GM12878 (cell line): ENCODE measurements around the gene HIVEP2. TPM values are rescaled to one million over a fixed set of nuclear protein-coding genes. Genes with fewer than 3 reads are reported as not detected.

ENCODE experiments used
- ATAC-seq: fragments of 200-7000 bp; cut with Tn5 transposase; 3 replicates; pipeline ENCODE4 v1.9.1; 2020; ENCODE audit warnings: mild to moderate bottlenecking, moderate library complexity
- BruUV-seq: library from RNA; stranded (reverse); fragments of 400-500 nt; replicated peaks from 2 replicates; lab custom pipeline; 2021; lab: Mats Ljungman, UMichigan
- CTCF ChIA-PET: fragments of 300-600 bp; sonication (Branson Sonifier 250); formaldehyde crosslinking; extraction: SDS; loops from one replicate; lab custom pipeline; 2021; ENCODE audit warnings: inconsistent platforms; lab: Yijun Ruan, JAX
- POLR2A ChIA-PET: fragments of 350-600 bp; formaldehyde crosslinking; extraction: SDS; loops from one replicate; lab custom pipeline; 2021; ENCODE audit warnings: inconsistent platforms; lab: Charles Lee
- RAD21 ChIA-PET: fragments of 300-600 bp; sonication (Branson Sonifier 250); formaldehyde crosslinking; loops from one replicate; lab custom pipeline; 2023; ENCODE audit warnings: antibody characterized with exemption; ENCODE audit not compliant: unreplicated experiment; lab: Charles Lee
- SMC1A ChIA-PET: fragments of 300-600 bp; sonication (Branson Sonifier 250); formaldehyde crosslinking; loops from one replicate; lab custom pipeline; 2023; ENCODE audit not compliant: unreplicated experiment, uncharacterized antibody; lab: Charles Lee
- DNase-seq: peaks from one replicate; pipeline ENCODE4 v3.0.0-alpha.2; 2011; ENCODE audit warnings: low read depth, low spot score
- FAIRE-seq: peaks from 3 replicates; lab custom pipeline; 2011; peaks lifted over from hg19 to GRCh38; lab: Jason Lieb, UNC
- H2AFZ ChIP-seq: 2 replicates; pipeline ENCODE4 v1.6.0; 2011; ENCODE audit warnings: low read depth, low read length, control low read depth; ENCODE audit not compliant: control insufficient read depth
- H3K27ac ChIP-seq: 2 replicates; pipeline ENCODE4 v1.5.1; 2011; ENCODE audit warnings: control low read depth; ENCODE audit not compliant: control insufficient read depth, insufficient read depth
- H3K27me3 ChIP-seq, 2 experiments: replicated peaks in 1 of 2; 2 replicates each; pipeline versions ENCODE4 v1.6.0 to v1.6.1; 2011; ENCODE audit warnings: low read length in 1 of 2; ENCODE audit not compliant: control insufficient read depth in 2 of 2, insufficient read depth in 2 of 2
- H3K36me3 ChIP-seq, 2 experiments: 2 replicates each; pipeline ENCODE4 v1.5.1; 2011; ENCODE audit warnings: low read length in 1 of 2; ENCODE audit not compliant: control insufficient read depth in 2 of 2, insufficient read depth in 2 of 2
- H3K4me1 ChIP-seq: 2 replicates; pipeline ENCODE4 v1.6.1; 2011; ENCODE audit warnings: mild to moderate bottlenecking, low read length, moderate library complexity, mixed read lengths; ENCODE audit not compliant: control insufficient read depth, insufficient read depth
- H3K4me2 ChIP-seq: 2 replicates; pipeline ENCODE4 v1.6.0; 2011; ENCODE audit warnings: control low read depth; ENCODE audit not compliant: control insufficient read depth, insufficient read depth
- H3K4me3 ChIP-seq: fragments of 200-600 bp; sonication (generic); 2 replicates; pipeline ENCODE4 v1.5.1; 2016
- H3K79me2 ChIP-seq: 2 replicates; pipeline ENCODE4 v1.6.0; 2011; ENCODE audit warnings: low read length; ENCODE audit not compliant: control insufficient read depth, insufficient read depth
- H3K9ac ChIP-seq: 2 replicates; pipeline ENCODE4 v1.8.0; 2011; ENCODE audit warnings: low read length, control low read depth, mixed read lengths; ENCODE audit not compliant: control insufficient read depth, insufficient read depth
- H3K9me3 ChIP-seq: replicated peaks from 3 replicates; pipeline ENCODE4 v1.5.1; 2011; ENCODE audit warnings: mild to moderate bottlenecking, low read length; ENCODE audit not compliant: control insufficient read depth, insufficient read depth
- H4K20me1 ChIP-seq: 2 replicates; pipeline ENCODE4 v1.6.0; 2011; ENCODE audit not compliant: control insufficient read depth, insufficient read depth
- BMI1 ChIP-seq: fragments of 450-650 bp; IDR thresholded peaks from 2 replicates; pipeline ENCODE4 v1.6.1; 2016; ENCODE audit warnings: mild to moderate bottlenecking, moderate library complexity, borderline replicate concordance
- ETV6 ChIP-seq, 2 experiments: fragments of 450-650 bp in 1 of 2; IDR thresholded peaks in 1 of 2; conservative IDR thresholded peaks in 1 of 2; 2 replicates each; pipeline ENCODE4 v1.6.1; 2014; ENCODE audit warnings: antibody characterized with exemption in 1 of 2, borderline replicate concordance in 1 of 2, low read depth in 1 of 2, mild to moderate bottlenecking in 1 of 2, moderate library complexity in 1 of 2
- FOXM1 ChIP-seq: IDR thresholded peaks from 2 replicates; pipeline ENCODE4 v1.6.1; 2012; ENCODE audit warnings: low read depth, mild to moderate bottlenecking, inconsistent platforms, low read length, moderate library complexity
- JUND ChIP-seq: IDR thresholded peaks from 2 replicates; pipeline ENCODE4 v1.6.1; 2012; ENCODE audit warnings: low read depth, mild to moderate bottlenecking, low read length, improper control_type of control experiment, moderate library complexity
- KAT2A ChIP-seq: conservative IDR thresholded peaks from 2 replicates; pipeline ENCODE4 v1.6.1; 2011; ENCODE audit warnings: low read depth, low read length; ENCODE audit not compliant: control insufficient read depth
- MEF2A ChIP-seq: IDR thresholded peaks from 2 replicates; pipeline ENCODE4 v1.6.1; 2011; ENCODE audit warnings: low read depth, mild to moderate bottlenecking, low read length, moderate library complexity; ENCODE audit not compliant: insufficient read depth
- NFIC ChIP-seq: IDR thresholded peaks from 2 replicates; pipeline ENCODE4 v1.6.1; 2012; ENCODE audit warnings: low read depth, mild to moderate bottlenecking, inconsistent platforms, low read length, moderate library complexity
- RUNX3 ChIP-seq: IDR thresholded peaks from 2 replicates; pipeline ENCODE4 v1.6.1; 2012; ENCODE audit warnings: low read length, inconsistent platforms
- SPI1 ChIP-seq: IDR thresholded peaks from 2 replicates; pipeline ENCODE4 v1.6.1; 2011; ENCODE audit warnings: low read depth, mild to moderate bottlenecking, low read length, moderate library complexity, borderline replicate concordance; ENCODE audit not compliant: insufficient read depth
- STAT1 ChIP-seq: fragments of 450-650 bp; conservative IDR thresholded peaks from 2 replicates; pipeline ENCODE4 v1.6.1; 2014; ENCODE audit warnings: antibody characterized with exemption, mild to moderate bottlenecking
- TCF12 ChIP-seq: IDR thresholded peaks from 2 replicates; pipeline ENCODE4 v1.6.1; 2011; ENCODE audit warnings: low read depth, mild to moderate bottlenecking, low read length
- WGBS: methylation state at CpG from one replicate; pipeline ENCODE4 v1.1.6; 2016; ENCODE audit warnings: low lambda C conversion rate; ENCODE audit not compliant: insufficient replicate concordance, insufficient coverage; ENCODE audit errors: missing lambda C conversion rate; 5-methylcytosine and 5-hydroxymethylcytosine counted together
- in situ Hi-C: fragments of 300-500 bp; cut with MboI; formaldehyde crosslinking; loops from 9 replicates; pipeline ENCODE4 v1.14.3; 2018; ENCODE audit warnings: mixed read lengths
- intact Hi-C: fragments of 100-400 bp; cut with micrococcal nuclease; formaldehyde crosslinking; loops from one replicate; pipeline ENCODE4 v1.14.2; 2022; ENCODE audit not compliant: unreplicated experiment
- polyA plus RNA-seq, 11 experiments: library from polyadenylated mRNA; depleted of rRNA in 4 of 11; unstranded in 6 of 11; stranded (reverse) in 5 of 11; fragments of >200 nt; fragmentation: Nextera tagmentation in 4 of 11; fragmentation: Illumina TruSeq in 1 of 11; extraction: Ambion mirVana in 4 of 11; extraction: Trizol in 1 of 11; gene quantifications; 1 replicate in 1 of 11; 2 replicates in 10 of 11; pipeline versions ENCODE4 v1.2.1 to v1.2.3, GENCODE V29; 2011 to 2016; ENCODE audit warnings: inconsistent platforms in 2 of 11, missing spikeins in 2 of 11, low read depth in 1 of 11
- total RNA-seq, 4 experiments: library from RNA; depleted of rRNA in 3 of 4; stranded (reverse); fragments of >200 nt in 3 of 4; fragmentation: Illumina TruSeq in 1 of 4; extraction: Trizol in 1 of 4; gene quantifications; 2 replicates each; pipeline versions ENCODE4 v1.2.1 to v1.2.3, GENCODE V29; 2013 to 2021
- TF ChIP-seq, protein P1 (sequence below): fragments of 450-650 bp; IDR thresholded peaks from 2 replicates; pipeline ENCODE4 v1.6.1; 2017; ENCODE audit warnings: low read depth, mild to moderate bottlenecking, moderate library complexity

Gene HIVEP2
- total and polyA plus RNA-seq, 10 of the 15 experiments (the other 5 are each of a cell fraction or from before 2014, with no cell fraction given), result 1.2 to 15.7 (median 10.2) TPM

DNA sequence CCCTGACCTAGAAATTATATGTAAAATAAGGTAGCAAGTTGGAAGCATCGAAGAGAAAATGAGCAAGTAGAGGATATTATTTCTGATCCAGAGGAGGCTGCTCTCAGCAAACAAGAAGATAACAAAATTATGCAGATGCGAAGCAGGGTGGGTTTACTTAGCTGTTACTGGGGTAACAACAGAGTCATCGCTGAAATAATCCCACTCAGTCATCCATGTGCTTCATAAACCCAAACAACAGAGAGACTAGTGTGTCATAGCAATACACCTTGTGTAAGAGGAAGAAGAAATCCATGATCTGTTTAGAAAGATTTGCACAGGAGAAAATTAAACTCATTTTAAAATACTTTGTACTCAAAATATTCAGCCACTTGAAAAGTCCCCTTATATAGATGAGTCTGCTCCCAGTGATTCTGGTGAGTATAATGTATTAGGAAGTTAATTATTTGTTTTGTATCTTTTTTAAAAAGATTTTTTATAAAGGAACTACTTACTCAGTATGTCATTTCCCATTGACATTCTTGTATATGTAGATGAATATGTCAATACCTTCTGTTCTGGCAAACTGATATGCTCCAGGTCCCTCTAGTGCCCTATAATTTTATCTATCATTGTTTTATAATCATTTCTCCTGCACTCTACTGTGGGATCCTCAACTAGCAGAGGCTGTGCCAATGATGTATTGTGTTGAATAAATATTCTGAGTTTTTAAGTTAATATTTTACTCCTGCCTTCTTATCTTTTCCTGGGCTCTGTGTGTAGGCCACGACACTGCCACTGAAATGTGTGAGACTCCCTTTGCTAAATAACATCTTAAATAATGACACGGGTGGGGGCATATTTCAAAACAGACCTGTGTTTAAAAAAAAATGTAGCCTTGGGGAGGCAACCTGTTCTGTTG is 8.6 kb upstream of the HIVEP2 start:
- 95% methylated on average over 5 of the region's 5 CpGs for WGBS
- Histone ChIP-seq H3K27ac (no peak overlapping the region), H3K9me3 (no peaks in the 10 kb centered on the region), H3K4me2 (peak overlapping the region; percentile 40; the same call in 1 of the 2 replicates), H3K4me3 (no peak overlapping the region), H3K36me3 (no peaks in the 10 kb centered on the region), H4K20me1 (no peaks in the 10 kb centered on the region), H3K4me1 (peaks cover 17% of the 10 kb centered on the region), H3K9ac (no peak overlapping the region), H3K79me2 (no peaks in the 10 kb centered on the region), H3K27me3 (no peaks in the 10 kb centered on the region), H2AFZ (no peak overlapping the region)
- ATAC-seq (peak; percentile 39), FAIRE-seq (no peak), DNase-seq (no peak)
- in situ Hi-C loops (no loop called here), intact Hi-C loops (loop anchor here (10.0 kb wide), 1 partner anchor 321 kb away; no protein-coding TSS in a partner anchor)
- CTCF ChIA-PET, result interaction anchor here (1.2 to 2.1 kb wide), 4 partner anchors 72 to 1507 kb away, joined by 4 to 19 read pairs (median 7); no protein-coding TSS in a partner anchor
- TF ChIP-seq STAT1, result no peak
- TF ChIP-seq KAT2A, result no peak
- RAD21 ChIA-PET, result interaction anchor here (1.0 to 1.9 kb wide), 8 partner anchors 16 to 106 kb away, joined by 3 to 20 read pairs (median 4); no protein-coding TSS in a partner anchor
- POLR2A ChIA-PET, result interaction anchor here (1.1 to 1.9 kb wide), 3 partner anchors 24 to 134 kb away, joined by 3 to 10 read pairs (median 4); no protein-coding TSS in a partner anchor
- SMC1A ChIA-PET, result interaction anchor here (0.8 to 3.3 kb wide), 11 partner anchors 10 to 261 kb away, joined by 3 to 18 read pairs (median 5); no protein-coding TSS in a partner anchor
- BruUV-seq, result no TSS peak

DNA sequence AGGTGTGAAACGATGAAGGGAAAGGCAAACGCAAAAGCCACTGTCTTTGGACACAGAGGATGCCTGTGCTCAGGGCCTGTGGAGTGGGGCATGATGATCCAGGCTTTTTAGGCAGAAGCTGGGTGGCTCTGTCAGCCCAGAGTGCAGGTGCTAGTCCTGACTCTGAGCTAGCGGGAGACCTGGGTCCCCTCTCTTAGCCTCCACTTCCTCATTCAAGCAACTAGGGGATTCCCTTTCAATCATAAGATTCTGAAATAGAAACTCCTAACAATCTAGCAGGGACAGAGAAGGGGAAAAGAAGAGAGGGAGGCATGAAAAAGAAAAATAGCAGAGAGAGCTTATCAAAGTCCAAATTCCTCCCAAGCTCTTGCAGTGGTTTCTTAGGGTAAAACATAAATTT is 7.6 kb upstream of the HIVEP2 start:
- RAD21 ChIA-PET, result interaction anchor here (0.8 to 2.0 kb wide), 23 partner anchors 12 to 385 kb away, joined by 3 to 20 read pairs (median 3); no protein-coding TSS in a partner anchor
- no peak overlapping the region; the same call in 1 of the 2 replicates for H3K27ac ChIP-seq
- FAIRE-seq (no peak), DNase-seq (no peak), ATAC-seq (peak; percentile 86)
- CTCF ChIA-PET, result interaction anchor here (1.0 to 2.1 kb wide), 14 partner anchors 10 to 1508 kb away, joined by 3 to 19 read pairs (median 4); no protein-coding TSS in a partner anchor
- no peak overlapping the region for H3K4me3 ChIP-seq
- peak overlapping the region; percentile 40 for H3K4me2 ChIP-seq
- POLR2A ChIA-PET, result interaction anchor here (0.5 to 1.9 kb wide), 6 partner anchors 23 to 1598 kb away, joined by 3 to 10 read pairs (median 3); no protein-coding TSS in a partner anchor
- intact Hi-C loops, result loop anchor here (10.0 kb wide), 1 partner anchor 322 kb away; no protein-coding TSS in a partner anchor
- H3K9ac ChIP-seq, result no peak overlapping the region
- 53% methylated on average over 3 of the region's 3 CpGs for WGBS
- SMC1A ChIA-PET, result interaction anchor here (0.8 to 3.3 kb wide), 19 partner anchors 9 to 323 kb away, joined by 3 to 18 read pairs (median 5); no protein-coding TSS in a partner anchor
- no peak overlapping the region for H2AFZ ChIP-seq
- peaks cover 21% of the 10 kb centered on the region for H3K4me1 ChIP-seq
- H3K27me3 ChIP-seq, result no peaks in the 10 kb centered on the region
- no TSS peak for BruUV-seq
- H3K9me3 ChIP-seq, result no peaks in the 10 kb centered on the region
- in situ Hi-C loops, result no loop called here
- no peaks in the 10 kb centered on the region for H3K79me2 ChIP-seq
- no peaks in the 10 kb centered on the region for H4K20me1 ChIP-seq
- H3K36me3 ChIP-seq, result no peaks in the 10 kb centered on the region
- TF ChIP-seq MEF2A (peak; percentile 74), JUND (no peak), NFIC (peak; percentile 80), RUNX3 (peak; percentile 44; the same call in 1 of the 2 replicates), ETV6 (conservative IDR thresholded peaks at IDR 0.05 in 1 of 2, IDR thresholded peaks at IDR 0.05 in 1 of 2; ENCODE audit: borderline replicate concordance in 1 of 2, low read depth in 1 of 2) (peak in 1 of 2 experiments; percentile 32; a peak in 1 of 4 replicates), SPI1 (peak; percentile 99), FOXM1 (peak; percentile 66; the same call in 1 of the 2 replicates), TCF12 (peak; percentile 76), BMI1 (no peak)
- TF ChIP-seq, protein P1, sequence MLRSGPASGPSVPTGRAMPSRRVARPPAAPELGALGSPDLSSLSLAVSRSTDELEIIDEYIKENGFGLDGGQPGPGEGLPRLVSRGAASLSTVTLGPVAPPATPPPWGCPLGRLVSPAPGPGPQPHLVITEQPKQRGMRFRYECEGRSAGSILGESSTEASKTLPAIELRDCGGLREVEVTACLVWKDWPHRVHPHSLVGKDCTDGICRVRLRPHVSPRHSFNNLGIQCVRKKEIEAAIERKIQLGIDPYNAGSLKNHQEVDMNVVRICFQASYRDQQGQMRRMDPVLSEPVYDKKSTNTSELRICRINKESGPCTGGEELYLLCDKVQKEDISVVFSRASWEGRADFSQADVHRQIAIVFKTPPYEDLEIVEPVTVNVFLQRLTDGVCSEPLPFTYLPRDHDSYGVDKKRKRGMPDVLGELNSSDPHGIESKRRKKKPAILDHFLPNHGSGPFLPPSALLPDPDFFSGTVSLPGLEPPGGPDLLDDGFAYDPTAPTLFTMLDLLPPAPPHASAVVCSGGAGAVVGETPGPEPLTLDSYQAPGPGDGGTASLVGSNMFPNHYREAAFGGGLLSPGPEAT, result peak; percentile 95
